Measurements from ENCODE around the gene SLC22A23. TPM values are rescaled to one million over a fixed set of nuclear protein-coding genes. Genes with fewer than 3 reads are reported as not detected.
A peak's percentile ranks its signal among the peaks of the same experiment; 100 is the strongest.

The SLC22A23 gene
- total and polyA plus RNA-seq, 8 donors: 4.9 to 27.9 (median 14.2) TPM

GRCh38 chr6:3276174-3277167 lies 180.4 kb downstream of the SLC22A23 start:
- Histone ChIP-seq H3K4me1 (peaks cover 0 to 3% (median 0%) of the 10 kb centered on the region in 3 donors), H3K36me3 (peaks cover 0 to 19% (median 0%) of the 10 kb centered on the region in 3 donors), H3K27me3 (no peaks in the 10 kb centered on the region), H3K27ac (no peak overlapping the region), H3K9me3 (no peaks in the 10 kb centered on the region), H3K4me3 (no peak overlapping the region)
- ATAC-seq (no peak), FAIRE-seq (no peak), DNase-seq (peak in 1 of 6 donors; percentile 49)
- no peak for TF ChIP-seq CTCF (IDR thresholded peaks at IDR 0.05)
- intact Hi-C loops (cut with DNase I): loop anchor here in 2 of 3 donors (5.0 to 10.0 kb wide), 3 partner anchors 238 to 461 kb away; no protein-coding TSS in a partner anchor
- 84% methylated on average over 20 of the region's 20 CpGs for WGBS, 2 donors

GRCh38 chr6:3273707-3274521 lies 182.9 kb downstream of the SLC22A23 start:
- FAIRE-seq: no peak
- TF ChIP-seq CTCF (IDR thresholded peaks at IDR 0.05): no peak
- WGBS, 2 donors: 77 to 82% methylated on average over 9 of the region's 9 CpGs
- no peaks in the 10 kb centered on the region for H3K9me3 ChIP-seq
- DNase-seq: no peak
- no peaks in the 10 kb centered on the region for H3K27me3 ChIP-seq
- no peak for ATAC-seq
- no peaks in the 10 kb centered on the region for H3K4me1 ChIP-seq
- intact Hi-C loops (cut with DNase I): loop anchor here in 1 of 3 donors (10.0 kb wide), 1 partner anchor 241 kb away; no protein-coding TSS in a partner anchor
- no peak overlapping the region for H3K4me3 ChIP-seq
- H3K27ac ChIP-seq: no peak overlapping the region
- peaks cover 0 to 31% (median 0%) of the 10 kb centered on the region in 3 donors for H3K36me3 ChIP-seq

- Histone ChIP-seq H3K27me3 (no peaks in the 10 kb centered on the region), H3K4me3 (no peak overlapping the region), H3K9me3 (no peaks in the 10 kb centered on the region), H3K27ac (no peak overlapping the region), H3K4me1 (no peaks in the 10 kb centered on the region), H3K36me3 (peaks cover 0 to 33% (median 0%) of the 10 kb centered on the region in 3 donors)
- no peak for TF ChIP-seq CTCF (IDR thresholded peaks at IDR 0.05)
- ATAC-seq (no peak), DNase-seq (peak in 1 of 6 donors; percentile 62), FAIRE-seq (no peak)
- intact Hi-C loops (cut with DNase I): loop anchor here in 1 of 3 donors (10.0 kb wide), 1 partner anchor 242 kb away; no protein-coding TSS in a partner anchor
- 92% methylated on average over 32 of the region's 32 CpGs for WGBS, 2 donors
These were observed 183.8 kb downstream of the SLC22A23 start for GRCh38 chr6:3272911-3273547.

GRCh38 chr6:3271756-3272155 lies 185.1 kb downstream of the SLC22A23 start:
- no peak for FAIRE-seq
- no peak overlapping the region for H3K27ac ChIP-seq
- 88 to 89% methylated on average over 13 of the region's 13 CpGs for WGBS, 2 donors
- DNase-seq: no peak
- intact Hi-C loops (cut with DNase I): loop anchor here in 1 of 3 donors (10.0 kb wide), 1 partner anchor 243 kb away; no protein-coding TSS in a partner anchor
- H3K9me3 ChIP-seq: no peaks in the 10 kb centered on the region
- peaks cover 0 to 33% (median 0%) of the 10 kb centered on the region in 3 donors for H3K36me3 ChIP-seq
- no peak overlapping the region for H3K4me3 ChIP-seq
- no peak for ATAC-seq
- TF ChIP-seq CTCF (IDR thresholded peaks at IDR 0.05): no peak
- H3K27me3 ChIP-seq: no peaks in the 10 kb centered on the region
- no peaks in the 10 kb centered on the region for H3K4me1 ChIP-seq
